GM12878 (cell line): ENCODE data around the gene TSPEAR. TPM values are rescaled to one million over a fixed set of nuclear protein-coding genes. Genes with fewer than 3 reads are reported as not detected.

Experiments
- ATAC-seq: fragments of 200-7000 bp; cut with Tn5 transposase; 3 replicates; pipeline ENCODE4 v1.9.1; 2020; ENCODE audit warnings: mild to moderate bottlenecking, moderate library complexity
- BruUV-seq: library from RNA; stranded (reverse); fragments of 400-500 nt; replicated peaks from 2 replicates; lab custom pipeline; 2021; lab: Mats Ljungman, UMichigan
- CTCF ChIA-PET: fragments of 300-600 bp; sonication (Branson Sonifier 250); formaldehyde crosslinking; extraction: SDS; loops from one replicate; lab custom pipeline; 2021; ENCODE audit warnings: inconsistent platforms; lab: Yijun Ruan, JAX
- POLR2A ChIA-PET: fragments of 350-600 bp; formaldehyde crosslinking; extraction: SDS; loops from one replicate; lab custom pipeline; 2021; ENCODE audit warnings: inconsistent platforms; lab: Charles Lee
- RAD21 ChIA-PET: fragments of 300-600 bp; sonication (Branson Sonifier 250); formaldehyde crosslinking; loops from one replicate; lab custom pipeline; 2023; ENCODE audit warnings: antibody characterized with exemption; ENCODE audit not compliant: unreplicated experiment; lab: Charles Lee
- SMC1A ChIA-PET: fragments of 300-600 bp; sonication (Branson Sonifier 250); formaldehyde crosslinking; loops from one replicate; lab custom pipeline; 2023; ENCODE audit not compliant: unreplicated experiment, uncharacterized antibody; lab: Charles Lee
- DNase-seq: peaks from one replicate; pipeline ENCODE4 v3.0.0-alpha.2; 2011; ENCODE audit warnings: low read depth, low spot score
- FAIRE-seq: peaks from 3 replicates; lab custom pipeline; 2011; peaks lifted over from hg19 to GRCh38; lab: Jason Lieb, UNC
- H2AFZ ChIP-seq: 2 replicates; pipeline ENCODE4 v1.6.0; 2011; ENCODE audit warnings: low read depth, low read length, control low read depth; ENCODE audit not compliant: control insufficient read depth
- H3K27ac ChIP-seq: 2 replicates; pipeline ENCODE4 v1.5.1; 2011; ENCODE audit warnings: control low read depth; ENCODE audit not compliant: control insufficient read depth, insufficient read depth
- H3K27me3 ChIP-seq, 2 experiments: replicated peaks in 1 of 2; 2 replicates each; pipeline versions ENCODE4 v1.6.0 to v1.6.1; 2011; ENCODE audit warnings: low read length in 1 of 2; ENCODE audit not compliant: control insufficient read depth in 2 of 2, insufficient read depth in 2 of 2
- H3K36me3 ChIP-seq, 2 experiments: 2 replicates each; pipeline ENCODE4 v1.5.1; 2011; ENCODE audit warnings: low read length in 1 of 2; ENCODE audit not compliant: control insufficient read depth in 2 of 2, insufficient read depth in 2 of 2
- H3K4me1 ChIP-seq: 2 replicates; pipeline ENCODE4 v1.6.1; 2011; ENCODE audit warnings: mild to moderate bottlenecking, low read length, moderate library complexity, mixed read lengths; ENCODE audit not compliant: control insufficient read depth, insufficient read depth
- H3K4me2 ChIP-seq: 2 replicates; pipeline ENCODE4 v1.6.0; 2011; ENCODE audit warnings: control low read depth; ENCODE audit not compliant: control insufficient read depth, insufficient read depth
- H3K4me3 ChIP-seq: fragments of 200-600 bp; sonication (generic); 2 replicates; pipeline ENCODE4 v1.5.1; 2016
- H3K79me2 ChIP-seq: 2 replicates; pipeline ENCODE4 v1.6.0; 2011; ENCODE audit warnings: low read length; ENCODE audit not compliant: control insufficient read depth, insufficient read depth
- H3K9ac ChIP-seq: 2 replicates; pipeline ENCODE4 v1.8.0; 2011; ENCODE audit warnings: low read length, control low read depth, mixed read lengths; ENCODE audit not compliant: control insufficient read depth, insufficient read depth
- H3K9me3 ChIP-seq: replicated peaks from 3 replicates; pipeline ENCODE4 v1.5.1; 2011; ENCODE audit warnings: mild to moderate bottlenecking, low read length; ENCODE audit not compliant: control insufficient read depth, insufficient read depth
- H4K20me1 ChIP-seq: 2 replicates; pipeline ENCODE4 v1.6.0; 2011; ENCODE audit not compliant: control insufficient read depth, insufficient read depth
- CHD4 ChIP-seq: fragments of 200-600 bp; sonication (generic); IDR thresholded peaks from 2 replicates; pipeline ENCODE4 v1.6.1; 2016; ENCODE audit warnings: mild to moderate bottlenecking
- EED ChIP-seq: sonication (generic); IDR thresholded peaks from 2 replicates; pipeline ENCODE4 v1.6.1; 2016; ENCODE audit warnings: antibody characterized with exemption, low read depth
- ETV6 ChIP-seq, 2 experiments: fragments of 450-650 bp in 1 of 2; IDR thresholded peaks in 1 of 2; conservative IDR thresholded peaks in 1 of 2; 2 replicates each; pipeline ENCODE4 v1.6.1; 2014; ENCODE audit warnings: antibody characterized with exemption in 1 of 2, borderline replicate concordance in 1 of 2, low read depth in 1 of 2, mild to moderate bottlenecking in 1 of 2, moderate library complexity in 1 of 2
- HSF1 ChIP-seq: fragments of 150-350 bp; IDR thresholded peaks from 2 replicates; pipeline ENCODE4 v1.6.1; 2014; ENCODE audit warnings: mild to moderate bottlenecking, low read depth, low read length
- NFYA ChIP-seq: IDR thresholded peaks from 2 replicates; pipeline ENCODE4 v1.6.1; 2011; ENCODE audit warnings: low read depth, mild to moderate bottlenecking, low read length, improper control_type of control experiment, borderline replicate concordance
- RAD21 ChIP-seq: IDR thresholded peaks from 2 replicates; pipeline ENCODE4 v1.6.1; 2011; ENCODE audit warnings: mild to moderate bottlenecking, low read depth, low read length, moderate library complexity; ENCODE audit not compliant: insufficient read depth
- RBBP5 ChIP-seq: fragments of 200-600 bp; sonication (generic); conservative IDR thresholded peaks from 2 replicates; pipeline ENCODE4 v1.6.1; 2016
- RUNX3 ChIP-seq: IDR thresholded peaks from 2 replicates; pipeline ENCODE4 v1.6.1; 2012; ENCODE audit warnings: low read length, inconsistent platforms
- TARDBP ChIP-seq: IDR thresholded peaks from 2 replicates; pipeline ENCODE4 v1.6.1; 2016; ENCODE audit warnings: borderline replicate concordance
- TCF7 ChIP-seq: IDR thresholded peaks from 2 replicates; pipeline ENCODE4 v1.6.1; 2014; ENCODE audit warnings: antibody characterized with exemption, borderline replicate concordance
- ZNF207 ChIP-seq: fragments of 450-650 bp; IDR thresholded peaks from 2 replicates; pipeline ENCODE4 v1.6.1; 2014; ENCODE audit warnings: antibody characterized with exemption, mild to moderate bottlenecking, borderline replicate concordance
- WGBS: methylation state at CpG from one replicate; pipeline ENCODE4 v1.1.6; 2016; ENCODE audit warnings: low lambda C conversion rate; ENCODE audit not compliant: insufficient replicate concordance, insufficient coverage; ENCODE audit errors: missing lambda C conversion rate; 5-methylcytosine and 5-hydroxymethylcytosine counted together
- in situ Hi-C: fragments of 300-500 bp; cut with MboI; formaldehyde crosslinking; loops from 9 replicates; pipeline ENCODE4 v1.14.3; 2018; ENCODE audit warnings: mixed read lengths
- intact Hi-C: fragments of 100-400 bp; cut with micrococcal nuclease; formaldehyde crosslinking; loops from one replicate; pipeline ENCODE4 v1.14.2; 2022; ENCODE audit not compliant: unreplicated experiment
- polyA plus RNA-seq, 11 experiments: library from polyadenylated mRNA; depleted of rRNA in 4 of 11; unstranded in 6 of 11; stranded (reverse) in 5 of 11; fragments of >200 nt; fragmentation: Nextera tagmentation in 4 of 11; fragmentation: Illumina TruSeq in 1 of 11; extraction: Ambion mirVana in 4 of 11; extraction: Trizol in 1 of 11; gene quantifications; 1 replicate in 1 of 11; 2 replicates in 10 of 11; pipeline versions ENCODE4 v1.2.1 to v1.2.3, GENCODE V29; 2011 to 2016; ENCODE audit warnings: inconsistent platforms in 2 of 11, missing spikeins in 2 of 11, low read depth in 1 of 11
- total RNA-seq, 4 experiments: library from RNA; depleted of rRNA in 3 of 4; stranded (reverse); fragments of >200 nt in 3 of 4; fragmentation: Illumina TruSeq in 1 of 4; extraction: Trizol in 1 of 4; gene quantifications; 2 replicates each; pipeline versions ENCODE4 v1.2.1 to v1.2.3, GENCODE V29; 2013 to 2021
- TF ChIP-seq, protein P1 (sequence below): IDR thresholded peaks from 2 replicates; pipeline ENCODE4 v1.6.1; 2011; ENCODE audit warnings: borderline replicate concordance, low read depth, mild to moderate bottlenecking, moderate library complexity, mixed read lengths, low read length; ENCODE audit not compliant: insufficient read depth; ENCODE audit errors: extremely low read length
- TF ChIP-seq, protein P2 (sequence below): IDR thresholded peaks from 2 replicates; pipeline ENCODE4 v1.6.1; 2012; ENCODE audit warnings: improper control_type of control experiment, low read depth, low read length; ENCODE audit not compliant: insufficient replicate concordance
- TF ChIP-seq, protein P3 (sequence below): fragments of 450-650 bp; formaldehyde crosslinking; IDR thresholded peaks from 2 replicates; pipeline ENCODE4 v1.4.0; 2020; ENCODE audit warnings: mild to moderate bottlenecking, moderate library complexity

TSPEAR gene
- total and polyA plus RNA-seq, 10 of the 15 experiments (the other 5 are each of a cell fraction or from before 2014, with no cell fraction given) = not detected

GRCh38 chr21:44460441-44460755 lies 251.0 kb downstream of the TSPEAR start:
- Histone ChIP-seq H2AFZ (no peak overlapping the region), H3K4me1 (no peaks in the 10 kb centered on the region), H3K9me3 (no peaks in the 10 kb centered on the region), H3K9ac (no peak overlapping the region), H3K79me2 (no peaks in the 10 kb centered on the region), H3K36me3 (no peaks in the 10 kb centered on the region), H3K4me2 (no peak overlapping the region), H3K4me3 (no peak overlapping the region), H4K20me1 (no peaks in the 10 kb centered on the region), H3K27me3 (no peaks in the 10 kb centered on the region), H3K27ac (no peak overlapping the region)
- in situ Hi-C loops (no loop called here), intact Hi-C loops (no loop called here)
- WGBS = 71% methylated on average over 7 of the region's 8 CpGs
- POLR2A ChIA-PET = no interaction called here
- DNase-seq (no peak), ATAC-seq (no peak), FAIRE-seq (no peak)
- no TSS peak for BruUV-seq
- RAD21 ChIA-PET = no interaction called here
- CTCF ChIA-PET = no interaction called here
- SMC1A ChIA-PET = no interaction called here
- TF ChIP-seq RBBP5 (no peak), CHD4 (no peak), RAD21 (no peak), ZNF207 (no peak), EED (no peak), ETV6 (conservative IDR thresholded peaks at IDR 0.05 in 1 of 2, IDR thresholded peaks at IDR 0.05 in 1 of 2; ENCODE audit: borderline replicate concordance in 1 of 2, low read depth in 1 of 2) (no peak), TCF7 (no peak), RUNX3 (no peak), TARDBP (no peak), HSF1 (no peak), NFYA (no peak)
- TF ChIP-seq, protein P1, sequence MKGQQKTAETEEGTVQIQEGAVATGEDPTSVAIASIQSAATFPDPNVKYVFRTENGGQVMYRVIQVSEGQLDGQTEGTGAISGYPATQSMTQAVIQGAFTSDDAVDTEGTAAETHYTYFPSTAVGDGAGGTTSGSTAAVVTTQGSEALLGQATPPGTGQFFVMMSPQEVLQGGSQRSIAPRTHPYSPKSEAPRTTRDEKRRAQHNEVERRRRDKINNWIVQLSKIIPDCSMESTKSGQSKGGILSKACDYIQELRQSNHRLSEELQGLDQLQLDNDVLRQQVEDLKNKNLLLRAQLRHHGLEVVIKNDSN = no peak
- TF ChIP-seq, protein P2, sequence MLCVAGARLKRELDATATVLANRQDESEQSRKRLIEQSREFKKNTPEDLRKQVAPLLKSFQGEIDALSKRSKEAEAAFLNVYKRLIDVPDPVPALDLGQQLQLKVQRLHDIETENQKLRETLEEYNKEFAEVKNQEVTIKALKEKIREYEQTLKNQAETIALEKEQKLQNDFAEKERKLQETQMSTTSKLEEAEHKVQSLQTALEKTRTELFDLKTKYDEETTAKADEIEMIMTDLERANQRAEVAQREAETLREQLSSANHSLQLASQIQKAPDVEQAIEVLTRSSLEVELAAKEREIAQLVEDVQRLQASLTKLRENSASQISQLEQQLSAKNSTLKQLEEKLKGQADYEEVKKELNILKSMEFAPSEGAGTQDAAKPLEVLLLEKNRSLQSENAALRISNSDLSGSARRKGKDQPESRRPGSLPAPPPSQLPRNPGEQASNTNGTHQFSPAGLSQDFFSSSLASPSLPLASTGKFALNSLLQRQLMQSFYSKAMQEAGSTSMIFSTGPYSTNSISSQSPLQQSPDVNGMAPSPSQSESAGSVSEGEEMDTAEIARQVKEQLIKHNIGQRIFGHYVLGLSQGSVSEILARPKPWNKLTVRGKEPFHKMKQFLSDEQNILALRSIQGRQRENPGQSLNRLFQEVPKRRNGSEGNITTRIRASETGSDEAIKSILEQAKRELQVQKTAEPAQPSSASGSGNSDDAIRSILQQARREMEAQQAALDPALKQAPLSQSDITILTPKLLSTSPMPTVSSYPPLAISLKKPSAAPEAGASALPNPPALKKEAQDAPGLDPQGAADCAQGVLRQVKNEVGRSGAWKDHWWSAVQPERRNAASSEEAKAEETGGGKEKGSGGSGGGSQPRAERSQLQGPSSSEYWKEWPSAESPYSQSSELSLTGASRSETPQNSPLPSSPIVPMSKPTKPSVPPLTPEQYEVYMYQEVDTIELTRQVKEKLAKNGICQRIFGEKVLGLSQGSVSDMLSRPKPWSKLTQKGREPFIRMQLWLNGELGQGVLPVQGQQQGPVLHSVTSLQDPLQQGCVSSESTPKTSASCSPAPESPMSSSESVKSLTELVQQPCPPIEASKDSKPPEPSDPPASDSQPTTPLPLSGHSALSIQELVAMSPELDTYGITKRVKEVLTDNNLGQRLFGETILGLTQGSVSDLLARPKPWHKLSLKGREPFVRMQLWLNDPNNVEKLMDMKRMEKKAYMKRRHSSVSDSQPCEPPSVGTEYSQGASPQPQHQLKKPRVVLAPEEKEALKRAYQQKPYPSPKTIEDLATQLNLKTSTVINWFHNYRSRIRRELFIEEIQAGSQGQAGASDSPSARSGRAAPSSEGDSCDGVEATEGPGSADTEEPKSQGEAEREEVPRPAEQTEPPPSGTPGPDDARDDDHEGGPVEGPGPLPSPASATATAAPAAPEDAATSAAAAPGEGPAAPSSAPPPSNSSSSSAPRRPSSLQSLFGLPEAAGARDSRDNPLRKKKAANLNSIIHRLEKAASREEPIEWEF = no peak
- TF ChIP-seq, protein P3, sequence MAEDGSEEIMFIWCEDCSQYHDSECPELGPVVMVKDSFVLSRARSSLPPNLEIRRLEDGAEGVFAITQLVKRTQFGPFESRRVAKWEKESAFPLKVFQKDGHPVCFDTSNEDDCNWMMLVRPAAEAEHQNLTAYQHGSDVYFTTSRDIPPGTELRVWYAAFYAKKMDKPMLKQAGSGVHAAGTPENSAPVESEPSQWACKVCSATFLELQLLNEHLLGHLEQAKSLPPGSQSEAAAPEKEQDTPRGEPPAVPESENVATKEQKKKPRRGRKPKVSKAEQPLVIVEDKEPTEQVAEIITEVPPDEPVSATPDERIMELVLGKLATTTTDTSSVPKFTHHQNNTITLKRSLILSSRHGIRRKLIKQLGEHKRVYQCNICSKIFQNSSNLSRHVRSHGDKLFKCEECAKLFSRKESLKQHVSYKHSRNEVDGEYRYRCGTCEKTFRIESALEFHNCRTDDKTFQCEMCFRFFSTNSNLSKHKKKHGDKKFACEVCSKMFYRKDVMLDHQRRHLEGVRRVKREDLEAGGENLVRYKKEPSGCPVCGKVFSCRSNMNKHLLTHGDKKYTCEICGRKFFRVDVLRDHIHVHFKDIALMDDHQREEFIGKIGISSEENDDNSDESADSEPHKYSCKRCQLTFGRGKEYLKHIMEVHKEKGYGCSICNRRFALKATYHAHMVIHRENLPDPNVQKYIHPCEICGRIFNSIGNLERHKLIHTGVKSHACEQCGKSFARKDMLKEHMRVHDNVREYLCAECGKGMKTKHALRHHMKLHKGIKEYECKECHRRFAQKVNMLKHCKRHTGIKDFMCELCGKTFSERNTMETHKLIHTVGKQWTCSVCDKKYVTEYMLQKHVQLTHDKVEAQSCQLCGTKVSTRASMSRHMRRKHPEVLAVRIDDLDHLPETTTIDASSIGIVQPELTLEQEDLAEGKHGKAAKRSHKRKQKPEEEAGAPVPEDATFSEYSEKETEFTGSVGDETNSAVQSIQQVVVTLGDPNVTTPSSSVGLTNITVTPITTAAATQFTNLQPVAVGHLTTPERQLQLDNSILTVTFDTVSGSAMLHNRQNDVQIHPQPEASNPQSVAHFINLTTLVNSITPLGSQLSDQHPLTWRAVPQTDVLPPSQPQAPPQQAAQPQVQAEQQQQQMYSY (CRISPR knock-in tag) = no peak
